Measurements from ENCODE around the gene BDH1. TPM values are rescaled to one million over a fixed set of nuclear protein-coding genes. Genes with fewer than 3 reads are reported as not detected.
A peak's percentile ranks its signal among the peaks of the same experiment; 100 is the strongest.

The BDH1 gene
- total and polyA plus RNA-seq, 5 donors: 13.2 to 30.5 (median 22.8) TPM

GRCh38 chr3:197528190-197528589, 27.6 kb downstream of the BDH1 start:
- H3K9me3 ChIP-seq (ENCODE audit: control insufficient read depth, low read length): no peaks in the 10 kb centered on the region
- DNase-seq (no peak), ATAC-seq (no peak)
- intact Hi-C loops (cut with DNase I): no loop called here
- H3K27ac ChIP-seq (ENCODE audit: low read length): no peak overlapping the region
- H3K4me3 ChIP-seq (ENCODE audit: low read length): no peak overlapping the region
- no peaks in the 10 kb centered on the region for H3K27me3 ChIP-seq (ENCODE audit: control insufficient read depth, insufficient read depth)
- WGBS: 62% methylated on average over 6 of the region's 6 CpGs
- H3K4me1 ChIP-seq (ENCODE audit: control insufficient read depth, insufficient read depth, low read length): no peaks in the 10 kb centered on the region

- ATAC-seq: no peak
- no peaks in the 10 kb centered on the region for H3K27me3 ChIP-seq (ENCODE audit: control insufficient read depth, insufficient read depth)
- no peak overlapping the region for H3K4me3 ChIP-seq (ENCODE audit: low read length)
- no peak for DNase-seq
- intact Hi-C loops (cut with DNase I): no loop called here
- 68% methylated on average over 5 of the region's 5 CpGs for WGBS
- no peaks in the 10 kb centered on the region for H3K9me3 ChIP-seq (ENCODE audit: control insufficient read depth, low read length)
- no peaks in the 10 kb centered on the region for H3K4me1 ChIP-seq (ENCODE audit: control insufficient read depth, insufficient read depth, low read length)
- H3K27ac ChIP-seq (ENCODE audit: low read length): no peak overlapping the region
Measured at GRCh38 chr3:197527569-197527968, 28.2 kb downstream of the BDH1 start.

GRCh38 chr3:197525706-197526105, 30.1 kb downstream of the BDH1 start:
- peak in 1 of 3 donors; percentile 27 for DNase-seq
- ATAC-seq: no peak
- Histone ChIP-seq H3K27me3 (ENCODE audit: control insufficient read depth, insufficient read depth) (no peaks in the 10 kb centered on the region), H3K9me3 (ENCODE audit: control insufficient read depth, low read length) (no peaks in the 10 kb centered on the region), H3K4me1 (ENCODE audit: control insufficient read depth, insufficient read depth, low read length) (no peaks in the 10 kb centered on the region), H3K4me3 (ENCODE audit: low read length) (no peak overlapping the region), H3K27ac (ENCODE audit: low read length) (no peak overlapping the region)
- 76% methylated on average over 5 of the region's 5 CpGs for WGBS
- intact Hi-C loops (cut with DNase I): no loop called here

GRCh38 chr3:197524128-197524527, 31.6 kb downstream of the BDH1 start:
- intact Hi-C loops (cut with DNase I): no loop called here
- peak in 1 of 3 donors; percentile 9 for DNase-seq

GRCh38 chr3:197523526-197523925, 32.2 kb downstream of the BDH1 start:
- intact Hi-C loops (cut with DNase I): no loop called here
- 84% methylated on average over 14 of the region's 14 CpGs for WGBS
- Histone ChIP-seq H3K27me3 (ENCODE audit: control insufficient read depth, insufficient read depth) (no peaks in the 10 kb centered on the region), H3K9me3 (ENCODE audit: control insufficient read depth, low read length) (no peaks in the 10 kb centered on the region), H3K4me1 (ENCODE audit: control insufficient read depth, insufficient read depth, low read length) (no peaks in the 10 kb centered on the region), H3K27ac (ENCODE audit: low read length) (no peak overlapping the region), H3K4me3 (ENCODE audit: low read length) (no peak overlapping the region)
- DNase-seq (no peak), ATAC-seq (no peak)

More at GRCh38 chr3:197524128-197524527, 31.6 kb downstream of the BDH1 start:
- H3K27ac ChIP-seq (ENCODE audit: low read length): no peak overlapping the region
- no peak overlapping the region for H3K4me3 ChIP-seq (ENCODE audit: low read length)
- no peaks in the 10 kb centered on the region for H3K4me1 ChIP-seq (ENCODE audit: control insufficient read depth, insufficient read depth, low read length)
- no peaks in the 10 kb centered on the region for H3K27me3 ChIP-seq (ENCODE audit: control insufficient read depth, insufficient read depth)
- ATAC-seq: no peak
- H3K9me3 ChIP-seq (ENCODE audit: control insufficient read depth, low read length): no peaks in the 10 kb centered on the region
- 88% methylated on average over 8 of the region's 8 CpGs for WGBS

- Histone ChIP-seq H3K9me3 (ENCODE audit: control insufficient read depth, low read length) (no peaks in the 10 kb centered on the region), H3K27me3 (ENCODE audit: control insufficient read depth, insufficient read depth) (no peaks in the 10 kb centered on the region), H3K4me1 (ENCODE audit: control insufficient read depth, insufficient read depth, low read length) (no peaks in the 10 kb centered on the region), H3K27ac (ENCODE audit: low read length) (no peak overlapping the region), H3K4me3 (ENCODE audit: low read length) (no peak overlapping the region)
- ATAC-seq (no peak), DNase-seq (no peak)
- intact Hi-C loops (cut with DNase I): no loop called here
- 81% methylated on average over 5 of the region's 5 CpGs for WGBS
Measured at GRCh38 chr3:197522881-197523441, 32.8 kb downstream of the BDH1 start.

- no peaks in the 10 kb centered on the region for H3K27me3 ChIP-seq (ENCODE audit: control insufficient read depth, insufficient read depth)
- H3K4me3 ChIP-seq (ENCODE audit: low read length): no peak overlapping the region
- H3K27ac ChIP-seq (ENCODE audit: low read length): no peak overlapping the region
- DNase-seq (peak in 2 of 3 donors; percentile 19 to 55), ATAC-seq (no peak)
- 75% methylated on average over 13 of the region's 13 CpGs for WGBS
- no peaks in the 10 kb centered on the region for H3K4me1 ChIP-seq (ENCODE audit: control insufficient read depth, insufficient read depth, low read length)
- intact Hi-C loops (cut with DNase I): no loop called here
- no peaks in the 10 kb centered on the region for H3K9me3 ChIP-seq (ENCODE audit: control insufficient read depth, low read length)
Measured at GRCh38 chr3:197522183-197522715, 33.5 kb downstream of the BDH1 start.

- H3K4me1 ChIP-seq (ENCODE audit: control insufficient read depth, insufficient read depth, low read length): no peaks in the 10 kb centered on the region
- H3K4me3 ChIP-seq (ENCODE audit: low read length): no peak overlapping the region
- no peak overlapping the region for H3K27ac ChIP-seq (ENCODE audit: low read length)
- ATAC-seq: no peak
- H3K9me3 ChIP-seq (ENCODE audit: control insufficient read depth, low read length): no peaks in the 10 kb centered on the region
- intact Hi-C loops (cut with DNase I): no loop called here
- no peaks in the 10 kb centered on the region for H3K27me3 ChIP-seq (ENCODE audit: control insufficient read depth, insufficient read depth)
- DNase-seq: peak in 1 of 3 donors; percentile 14
- WGBS: 87% methylated on average over 18 of the region's 18 CpGs
Measured at GRCh38 chr3:197521277-197522182, 34.2 kb downstream of the BDH1 start.

- ATAC-seq: peak in 1 of 2 donors; percentile 49
- H3K9me3 ChIP-seq (ENCODE audit: control insufficient read depth, low read length): no peaks in the 10 kb centered on the region
- intact Hi-C loops (cut with DNase I): no loop called here
Measured at GRCh38 chr3:197520311-197521276, 35.2 kb downstream of the BDH1 start.

GRCh38 chr3:197519801-197520211, 36.0 kb downstream of the BDH1 start:
- intact Hi-C loops (cut with DNase I): loop anchor here in 1 of 4 donors (10.0 kb wide), 1 partner anchor 295 kb away; no protein-coding TSS in a partner anchor
- peak in 1 of 2 donors; percentile 9 for ATAC-seq
- H3K4me3 ChIP-seq (ENCODE audit: low read length): no peak overlapping the region
- H3K27me3 ChIP-seq (ENCODE audit: control insufficient read depth, insufficient read depth): no peaks in the 10 kb centered on the region
- no peaks in the 10 kb centered on the region for H3K9me3 ChIP-seq (ENCODE audit: control insufficient read depth, low read length)
- 89% methylated on average over 18 of the region's 18 CpGs for WGBS
- H3K4me1 ChIP-seq (ENCODE audit: control insufficient read depth, insufficient read depth, low read length): no peaks in the 10 kb centered on the region
- peak in 1 of 3 donors; percentile 56 for DNase-seq
- no peak overlapping the region for H3K27ac ChIP-seq (ENCODE audit: low read length)

More at GRCh38 chr3:197520311-197521276, 35.2 kb downstream of the BDH1 start:
- no peaks in the 10 kb centered on the region for H3K27me3 ChIP-seq (ENCODE audit: control insufficient read depth, insufficient read depth)
- H3K4me3 ChIP-seq (ENCODE audit: low read length): no peak overlapping the region
- WGBS: 80% methylated on average over 31 of the region's 31 CpGs
- peak in 1 of 3 donors; percentile 54 for DNase-seq
- H3K4me1 ChIP-seq (ENCODE audit: control insufficient read depth, insufficient read depth, low read length): no peaks in the 10 kb centered on the region
- H3K27ac ChIP-seq (ENCODE audit: low read length): no peak overlapping the region
